Measurements from ENCODE around the gene MRPL1.

GRCh38 chr4:77992581-77992980, 130.0 kb downstream of the MRPL1 start:
- no peak for TF ChIP-seq CTCF (IDR thresholded peaks at IDR 0.05)
- no peak for TF ChIP-seq POLR2AphosphoS5 (IDR thresholded peaks at IDR 0.05; ENCODE audit: low read depth, low read length)
- no peak for TF ChIP-seq SIN3A (IDR thresholded peaks at IDR 0.05; ENCODE audit: borderline replicate concordance, insufficient read depth, low read depth, low read length)

Measured in Panc1 (cell line).